AG08395 (cell line): ENCODE measurements around the gene CAVIN3.

Experiments
- DNase-seq: peaks from one replicate; pipeline ENCODE4 v3.0.0; 2012; ENCODE audit warnings: mixed read lengths, low spot score

CAVIN3 gene

DNA sequence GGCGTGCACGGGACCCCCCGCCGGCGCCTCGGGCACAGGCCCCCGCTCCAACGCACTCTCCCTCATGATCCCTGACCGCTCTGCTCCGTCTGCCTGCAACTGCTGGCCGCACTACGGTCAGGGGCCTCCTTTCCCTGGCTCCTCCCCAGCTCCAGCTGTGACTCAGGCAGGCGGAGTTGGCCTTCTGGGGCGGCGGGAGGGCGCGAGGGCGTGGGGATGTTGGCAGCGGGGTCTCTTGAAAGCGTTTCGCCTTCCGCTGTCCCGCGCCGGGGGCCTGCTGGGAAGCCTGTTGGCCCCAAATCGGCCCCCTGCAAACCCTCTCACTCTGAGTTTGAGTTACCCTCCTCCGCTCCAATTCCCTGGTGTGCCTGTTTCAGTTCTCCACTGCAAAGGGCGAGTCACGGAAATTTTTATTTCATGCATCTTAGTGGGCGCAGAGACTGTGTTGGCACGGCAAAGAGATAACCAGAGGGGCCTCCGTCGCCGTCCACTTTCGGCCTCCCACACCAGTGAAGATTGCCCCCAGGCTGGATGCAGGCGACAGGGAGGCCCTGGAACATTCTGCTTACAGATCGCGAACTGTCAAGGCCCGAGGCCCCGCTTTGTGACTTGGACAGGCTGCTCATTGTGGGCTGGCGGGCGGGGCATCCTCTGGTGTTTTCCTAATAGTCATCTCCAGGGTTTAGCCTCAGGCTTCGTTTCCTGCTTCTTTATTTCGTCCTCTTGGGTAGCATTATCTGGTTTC lies at the start of gene CAVIN3:
CAVIN3 (minus strand) TSS at position 91 of the 745 bp plus-strand sequence; CDS start at position 66, 25 bp downstream.
- peak; percentile 80 for DNase-seq

DNA sequence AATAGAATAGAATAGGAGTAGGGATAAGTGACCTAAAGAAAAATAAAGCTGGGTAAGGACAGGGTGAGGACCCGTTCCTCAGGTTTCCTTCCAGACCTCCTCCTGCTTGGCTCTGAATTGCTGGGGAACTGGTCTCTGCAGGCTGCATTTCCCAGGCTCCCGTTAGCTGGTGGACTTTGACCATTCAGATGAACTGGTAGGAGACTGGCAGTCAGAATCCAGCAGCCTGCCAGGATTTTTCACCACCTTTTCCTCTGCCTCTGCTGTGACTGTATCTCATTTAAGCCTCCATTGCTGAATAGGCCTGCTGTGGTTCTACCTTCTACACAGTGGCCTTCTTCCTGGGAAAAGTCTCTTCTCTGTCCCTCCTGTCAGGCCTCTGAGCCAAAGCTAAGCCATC lies 45.4 kb upstream of the CAVIN3 start:
- no peak for DNase-seq

- peak; percentile 91 for DNase-seq
These were observed 42.8 kb upstream of the CAVIN3 start for GRCh38 chr11:6362873-6363678.

DNA sequence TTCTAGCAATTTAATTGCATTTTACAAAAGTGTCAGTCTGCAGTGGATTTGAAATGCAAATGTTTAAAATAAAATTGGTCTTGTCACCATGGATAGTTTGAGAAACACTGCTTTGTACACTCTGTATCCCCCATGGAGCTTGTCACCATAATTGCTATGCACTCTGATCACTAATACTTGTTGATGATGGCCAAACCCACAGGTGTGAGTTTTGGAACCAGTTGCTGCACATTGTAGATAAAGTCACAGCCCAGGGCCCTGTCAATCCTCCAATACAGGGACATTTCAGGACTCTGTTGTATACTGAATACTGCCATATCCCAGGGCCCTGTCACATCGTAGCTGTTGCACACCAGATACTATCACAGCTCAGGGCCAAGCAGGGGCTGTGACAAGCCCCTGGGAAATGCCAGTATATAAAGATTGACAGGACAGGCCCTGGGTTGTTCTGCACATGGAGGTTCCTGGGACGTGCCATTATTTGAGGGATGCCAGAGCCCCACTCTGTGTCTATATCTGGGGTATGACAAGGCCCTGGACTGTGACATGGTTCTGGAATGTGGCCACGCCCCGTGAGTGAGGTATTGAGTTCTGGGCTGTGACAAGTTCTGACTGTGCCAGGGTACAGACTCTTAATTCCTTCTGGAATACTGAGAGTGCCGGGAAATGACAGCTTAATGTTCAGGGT lies 42.0 kb upstream of the CAVIN3 start:
- no peak for DNase-seq

DNA sequence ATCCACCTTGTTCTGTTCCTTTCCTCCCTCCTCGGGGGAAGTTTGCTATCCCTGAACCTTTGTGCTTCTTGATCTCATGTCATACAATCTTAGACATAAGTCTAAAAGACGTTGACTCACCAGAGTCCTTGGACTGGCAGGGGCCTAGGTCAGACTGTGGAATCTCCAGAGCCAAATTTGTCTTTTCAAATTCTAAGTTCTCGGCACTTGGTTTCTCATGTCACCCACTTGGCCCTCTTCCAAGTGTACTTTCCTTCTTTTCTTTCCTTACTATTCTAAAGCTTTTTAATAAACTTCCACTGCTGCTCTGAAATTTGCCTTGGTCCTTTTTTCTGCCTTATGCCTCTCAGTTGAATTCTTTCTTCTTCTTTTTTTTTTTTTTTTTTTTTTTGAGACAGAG lies 39.9 kb upstream of the CAVIN3 start:
- DNase-seq = no peak

DNA sequence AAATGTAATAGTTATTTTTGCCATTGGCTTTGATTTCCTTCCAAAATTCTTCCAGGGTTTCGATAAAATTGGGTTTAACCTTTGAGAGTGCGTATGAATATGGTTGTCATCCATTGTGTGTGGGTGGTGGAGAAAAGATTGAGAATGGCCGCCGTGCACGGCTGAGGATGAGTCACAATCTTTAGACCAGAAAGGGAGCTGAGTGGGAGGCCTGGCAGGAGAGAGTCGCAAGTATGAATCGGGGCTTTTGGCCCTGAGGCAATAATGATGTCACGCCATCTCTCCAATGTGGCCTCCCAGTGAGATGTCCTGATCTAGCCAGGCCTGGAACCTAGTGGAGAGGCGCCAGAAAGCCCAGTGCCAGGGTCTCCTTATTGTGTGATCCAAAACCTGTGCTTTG lies 36.9 kb upstream of the CAVIN3 start:
- DNase-seq = peak; percentile 89

DNA sequence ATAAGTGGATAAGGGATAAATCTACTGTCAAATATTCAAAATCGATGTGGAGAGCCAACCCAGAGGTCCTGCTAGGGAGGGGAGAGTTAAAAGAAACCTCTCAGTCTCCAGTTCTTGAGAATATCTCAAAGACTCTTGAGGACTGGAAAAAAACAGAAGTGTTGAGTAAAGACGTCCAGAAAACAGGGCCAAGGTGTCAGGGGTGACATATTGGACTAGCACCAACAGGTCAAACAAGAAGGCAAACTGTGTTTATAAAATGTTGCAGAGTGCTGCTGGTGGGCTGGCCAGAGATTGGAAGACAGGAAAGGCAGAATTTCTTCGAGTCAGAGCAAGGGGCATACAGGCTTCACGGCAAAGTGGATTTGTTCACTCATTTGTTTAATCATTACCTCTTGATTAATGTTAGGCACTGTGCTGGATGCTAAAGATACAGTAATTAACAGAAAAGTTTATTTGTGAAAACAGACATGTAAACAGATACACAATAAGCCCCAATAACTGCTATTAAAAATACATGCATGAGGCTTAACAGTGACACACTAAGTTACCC lies 36.3 kb upstream of the CAVIN3 start:
- DNase-seq = no peak

DNA sequence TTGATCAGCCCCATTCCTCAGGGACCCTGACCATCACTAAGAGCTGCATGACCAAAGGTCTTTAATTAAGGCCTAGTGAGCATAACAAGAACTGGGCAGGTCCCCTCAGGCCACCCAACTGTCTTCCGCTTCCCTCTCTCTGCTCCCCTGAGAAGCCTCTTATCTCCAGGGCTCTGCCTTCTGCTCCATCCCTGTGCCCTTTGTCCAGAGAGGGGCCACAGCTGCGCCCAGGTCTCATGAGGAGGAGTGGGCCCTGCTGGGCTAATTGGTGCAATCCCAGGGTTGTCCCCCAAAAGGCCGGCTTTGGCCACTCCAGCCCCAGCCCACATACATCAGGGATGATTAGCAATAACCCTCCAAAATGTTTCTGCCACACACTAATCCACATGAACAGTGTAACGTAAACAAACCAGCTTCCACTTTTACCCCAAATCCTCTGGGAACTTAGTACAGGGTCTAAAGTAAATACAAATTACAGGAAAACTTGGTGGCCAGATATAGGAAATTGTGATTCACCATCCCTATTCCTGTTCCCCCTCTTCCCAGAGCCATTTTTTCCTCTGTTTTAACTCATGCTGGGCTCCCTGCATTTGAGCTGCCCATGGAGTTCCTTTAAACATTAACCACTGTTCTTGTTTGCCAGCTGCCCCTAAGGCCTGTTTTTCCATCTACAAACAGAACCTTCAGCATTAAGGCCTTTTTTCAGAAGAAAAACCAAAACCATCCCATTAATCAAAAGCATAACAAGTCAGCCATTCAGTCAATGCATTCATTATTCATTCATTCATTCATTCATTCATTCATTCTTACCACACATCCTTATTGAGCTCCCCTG lies 34.6 kb upstream of the CAVIN3 start:
- DNase-seq = no peak

- DNase-seq = peak; percentile 58
These were observed 33.2 kb upstream of the CAVIN3 start for GRCh38 chr11:6353367-6353987.

- DNase-seq = no peak
These were observed 31.6 kb upstream of the CAVIN3 start for GRCh38 chr11:6351782-6352382.

DNA sequence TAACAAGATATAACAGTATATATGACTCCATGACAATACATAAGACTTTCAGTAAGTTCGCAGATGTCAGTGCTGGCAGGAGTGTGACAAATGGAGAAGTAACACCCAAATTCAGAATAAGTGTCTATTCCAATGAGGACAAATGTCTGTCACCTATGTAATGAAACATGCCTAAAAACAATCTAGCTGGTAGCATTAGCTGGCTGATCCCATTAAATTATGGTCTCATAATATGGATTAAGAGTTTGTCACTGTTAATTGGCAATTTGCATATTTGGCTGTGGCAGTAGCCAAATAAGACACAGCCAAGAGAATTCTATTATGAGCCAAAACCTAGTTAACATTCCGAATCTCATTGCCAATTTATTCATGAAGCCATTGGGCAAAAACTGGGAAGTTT lies 30.2 kb upstream of the CAVIN3 start:
- no peak for DNase-seq

- no peak for DNase-seq
These were observed 29.7 kb upstream of the CAVIN3 start for GRCh38 chr11:6350043-6350442.

GRCh38 chr11:6345366-6345765 lies 25.1 kb upstream of the CAVIN3 start:
- no peak for DNase-seq

GRCh38 chr11:6336293-6336692 lies 16.0 kb upstream of the CAVIN3 start:
- DNase-seq = no peak

GRCh38 chr11:6334806-6335205 lies 14.5 kb upstream of the CAVIN3 start:
- no peak for DNase-seq

GRCh38 chr11:6333095-6333494 lies 12.8 kb upstream of the CAVIN3 start:
- no peak for DNase-seq

DNA sequence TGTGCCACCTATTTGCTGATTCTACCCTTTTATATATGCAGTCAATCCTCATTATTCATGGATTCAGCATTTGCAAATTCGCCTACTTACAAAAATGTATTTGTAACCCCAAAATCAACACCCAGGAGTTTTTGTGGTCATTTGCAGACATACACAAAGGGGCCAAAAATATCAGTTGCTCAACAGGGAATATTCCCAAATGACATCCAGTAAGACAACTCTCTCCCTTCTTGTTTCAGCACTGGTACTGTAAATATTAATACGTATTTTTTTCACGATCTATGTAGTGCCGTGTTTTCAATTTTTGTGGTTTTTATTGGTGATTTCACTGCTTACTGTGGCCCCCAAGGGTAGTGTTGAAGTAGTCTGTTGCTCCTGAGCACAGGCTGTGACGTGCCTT lies 11.8 kb upstream of the CAVIN3 start:
- no peak for DNase-seq

DNA sequence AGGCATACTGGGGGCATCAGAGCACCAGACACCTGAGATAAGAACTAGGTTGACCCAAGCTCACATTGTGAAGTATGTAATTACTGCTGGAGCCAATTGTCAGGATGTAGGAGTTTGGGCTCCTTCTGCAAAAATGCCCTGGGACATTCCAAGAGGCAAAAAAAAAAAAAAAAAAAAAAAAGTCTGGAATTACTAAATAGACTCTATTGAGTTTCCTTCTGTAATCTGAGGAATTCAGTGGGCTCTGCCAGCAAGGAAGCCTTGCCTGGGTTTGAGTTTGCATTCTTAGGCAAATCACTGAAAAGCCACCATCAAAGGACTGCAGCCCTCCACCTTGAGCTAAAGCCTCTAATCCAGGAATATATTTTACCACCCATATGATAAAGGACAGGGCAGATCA lies 8.0 kb upstream of the CAVIN3 start:
- peak; percentile 15 for DNase-seq

- no peak for DNase-seq
These were observed 7.5 kb upstream of the CAVIN3 start for GRCh38 chr11:6327806-6328205.

- DNase-seq = no peak
These were observed 6.7 kb upstream of the CAVIN3 start for GRCh38 chr11:6326985-6327384.

DNA sequence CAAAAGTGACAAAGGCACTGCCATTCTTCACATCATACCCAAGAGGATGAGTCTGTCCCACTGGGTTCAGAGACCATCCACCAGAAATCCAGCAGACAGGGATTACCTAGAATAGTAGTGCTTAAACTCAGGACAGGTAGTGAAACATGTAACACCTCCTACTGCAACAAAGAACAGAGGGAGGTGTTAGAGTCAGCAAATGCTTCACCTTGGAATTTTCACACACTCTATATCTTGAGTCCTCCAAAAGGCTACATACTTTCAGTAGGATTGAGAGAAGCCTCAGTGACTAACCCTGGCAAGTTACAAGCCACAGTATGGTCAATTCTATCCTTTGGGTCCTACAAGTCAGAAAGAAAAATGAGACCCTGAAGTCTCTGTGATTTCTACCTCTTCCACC lies 6.0 kb upstream of the CAVIN3 start:
- DNase-seq = no peak
